Rectal smooth muscle tissue (tissue), 1 donor: ENCODE measurements around the gene CLEC20A.

Experiments
- H3K27ac ChIP-seq: one replicate; pipeline ENCODE4 v1.7.0; 2013; ENCODE audit warnings: low read depth, low read length, inconsistent platforms
- H3K27me3 ChIP-seq: one replicate; pipeline ENCODE4 v1.7.0; 2013; ENCODE audit warnings: low read length; ENCODE audit not compliant: control insufficient read depth, insufficient read depth
- H3K36me3 ChIP-seq: one replicate; pipeline ENCODE4 v1.7.0; 2013; ENCODE audit warnings: low read length; ENCODE audit not compliant: control insufficient read depth, insufficient read depth
- H3K4me1 ChIP-seq: one replicate; pipeline ENCODE4 v1.7.0; 2013; ENCODE audit warnings: low read length; ENCODE audit not compliant: control insufficient read depth, insufficient read depth
- H3K4me3 ChIP-seq: one replicate; pipeline ENCODE4 v1.7.0; 2013; ENCODE audit warnings: low read length
- H3K9ac ChIP-seq: one replicate; pipeline ENCODE4 v1.7.0; 2013; ENCODE audit warnings: low read length

The CLEC20A gene

DNA sequence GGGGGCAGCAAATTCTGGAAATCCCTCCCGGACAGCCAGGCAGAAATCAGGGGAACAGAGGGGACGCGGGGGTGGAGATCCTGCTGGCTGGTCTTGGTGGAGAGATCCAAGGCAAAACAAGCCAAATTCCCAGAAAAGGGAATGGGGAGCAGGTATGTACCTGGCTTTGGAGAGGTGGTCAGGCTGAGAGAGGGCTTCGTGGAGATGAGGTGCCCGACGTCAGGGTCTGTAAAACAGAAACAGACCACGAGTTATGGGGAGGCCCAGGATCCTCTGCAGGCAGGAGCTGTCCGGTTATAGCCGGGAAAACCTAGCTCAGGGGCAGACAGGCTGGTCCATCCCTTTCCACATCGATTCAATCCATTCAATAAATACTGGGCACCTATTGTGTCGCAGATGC lies 4.4 kb downstream of the CLEC20A start:
- Histone ChIP-seq H3K4me1 (no peaks in the 10 kb centered on the region), H3K4me3 (no peak overlapping the region), H3K27me3 (peaks cover 2% of the 10 kb centered on the region), H3K36me3 (no peaks in the 10 kb centered on the region), H3K27ac (no peak overlapping the region), H3K9ac (no peak overlapping the region)

DNA sequence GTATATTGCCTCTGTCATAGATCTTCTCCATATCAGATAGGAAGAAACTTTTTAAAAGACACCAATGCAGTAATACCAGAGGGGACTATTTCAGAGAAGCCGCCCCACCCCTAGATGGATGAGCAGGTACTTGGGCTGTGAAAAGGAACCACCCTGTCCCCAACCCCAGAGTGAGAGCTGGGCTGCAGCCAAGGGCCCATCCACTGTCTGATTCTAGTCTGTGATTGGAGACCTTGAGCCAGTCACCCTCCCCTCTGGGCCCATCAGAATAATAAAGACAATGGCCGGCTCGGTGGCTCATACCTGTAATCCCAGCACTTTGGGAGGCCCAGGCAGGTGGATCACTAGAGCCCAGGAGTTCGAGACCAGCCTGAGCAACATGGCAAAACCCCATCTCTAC lies 5.0 kb downstream of the CLEC20A start:
- Histone ChIP-seq H3K27ac (no peak overlapping the region), H3K4me1 (no peaks in the 10 kb centered on the region), H3K9ac (no peak overlapping the region), H3K4me3 (no peak overlapping the region), H3K27me3 (peaks cover 2% of the 10 kb centered on the region), H3K36me3 (no peaks in the 10 kb centered on the region)

DNA sequence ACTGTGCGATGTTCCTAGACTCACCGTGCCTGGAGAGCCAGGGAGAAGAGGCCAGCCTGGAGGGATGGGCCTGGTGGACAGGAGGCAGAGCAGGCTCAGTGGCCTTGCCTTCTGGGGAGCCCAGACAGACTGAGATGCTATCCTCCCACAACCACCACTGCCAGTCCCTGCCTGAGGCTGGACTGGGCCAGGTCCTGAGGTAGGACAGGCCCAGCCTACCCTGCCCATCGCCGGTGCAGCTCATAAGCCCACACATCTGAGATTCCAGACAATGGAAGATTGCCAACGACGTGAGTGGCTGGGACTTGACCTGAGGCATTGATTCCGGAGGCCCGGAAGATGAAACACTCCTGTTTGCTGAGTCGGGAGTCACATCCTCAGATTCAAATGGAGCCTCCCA lies 5.8 kb downstream of the CLEC20A start:
- Histone ChIP-seq H3K27ac (no peak overlapping the region), H3K4me3 (no peak overlapping the region), H3K9ac (no peak overlapping the region), H3K36me3 (no peaks in the 10 kb centered on the region), H3K27me3 (peaks cover 2% of the 10 kb centered on the region), H3K4me1 (no peaks in the 10 kb centered on the region)

DNA sequence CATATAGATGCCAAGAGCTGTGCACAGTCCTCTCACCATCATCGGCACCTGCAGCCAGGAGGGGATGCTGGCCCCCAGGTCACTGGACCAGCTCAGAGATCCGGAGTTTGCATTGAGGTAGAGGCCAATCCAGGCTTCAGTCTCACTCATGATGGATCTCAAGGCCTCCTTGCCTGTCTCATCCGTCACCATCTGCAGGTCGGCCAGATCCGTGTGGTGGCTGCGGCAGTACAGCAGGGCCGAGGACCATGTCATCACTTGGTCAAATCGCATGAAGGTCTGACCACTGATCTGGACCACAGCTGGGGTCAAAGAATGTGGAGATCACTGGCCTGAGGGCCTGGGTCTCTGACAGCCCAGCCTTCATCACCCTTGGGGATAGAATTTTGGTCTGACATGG lies 6.6 kb downstream of the CLEC20A start:
- H3K9ac ChIP-seq: no peak overlapping the region
- no peaks in the 10 kb centered on the region for H3K4me1 ChIP-seq
- no peak overlapping the region for H3K4me3 ChIP-seq
- H3K27ac ChIP-seq: no peak overlapping the region
- H3K36me3 ChIP-seq: no peaks in the 10 kb centered on the region
- H3K27me3 ChIP-seq: peaks cover 2% of the 10 kb centered on the region

DNA sequence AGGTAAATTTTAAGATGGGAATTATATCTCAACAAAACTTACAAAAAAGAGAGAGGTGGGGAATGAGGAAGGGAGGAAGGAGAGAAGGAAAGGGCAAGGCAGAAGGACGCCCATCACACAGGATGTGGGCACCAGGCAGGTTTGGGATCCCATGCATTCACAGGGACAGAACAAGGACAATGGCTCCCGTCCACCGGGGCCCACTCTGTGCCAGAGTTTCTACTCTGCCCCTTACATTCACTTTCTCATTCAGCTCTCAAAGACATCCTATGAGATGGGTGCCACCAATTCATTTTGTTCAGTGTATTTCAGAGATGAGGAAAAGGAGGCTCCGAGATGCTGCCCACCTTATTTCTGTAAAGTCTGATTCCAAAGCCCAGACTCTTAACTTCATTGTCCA lies 7.4 kb downstream of the CLEC20A start:
- Histone ChIP-seq H3K27me3 (peaks cover 2% of the 10 kb centered on the region), H3K9ac (no peak overlapping the region), H3K4me3 (no peak overlapping the region), H3K4me1 (no peaks in the 10 kb centered on the region), H3K36me3 (no peaks in the 10 kb centered on the region), H3K27ac (no peak overlapping the region)

DNA sequence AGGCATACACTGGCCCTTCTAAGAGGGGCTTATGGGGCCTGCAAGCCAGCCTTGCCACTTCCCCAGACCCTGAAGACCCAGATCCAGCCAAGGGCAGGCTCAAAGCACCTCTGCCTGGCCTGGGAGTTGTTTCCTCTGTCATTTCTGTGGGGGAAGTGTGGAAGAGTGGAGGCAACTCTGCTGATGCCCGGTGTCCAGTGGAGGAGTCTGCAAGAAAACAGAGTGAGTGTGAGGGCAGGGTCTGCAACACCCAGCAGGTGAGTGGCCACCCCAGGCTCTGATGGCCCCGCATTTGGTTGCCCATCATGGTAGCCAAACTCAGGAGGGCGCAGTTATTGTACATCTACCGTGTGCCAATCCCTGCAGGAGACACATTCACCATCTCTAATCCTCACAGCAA lies 8.4 kb downstream of the CLEC20A start:
- Histone ChIP-seq H3K36me3 (no peaks in the 10 kb centered on the region), H3K4me1 (no peaks in the 10 kb centered on the region), H3K4me3 (no peak overlapping the region), H3K27me3 (peaks cover 2% of the 10 kb centered on the region), H3K27ac (no peak overlapping the region), H3K9ac (no peak overlapping the region)

DNA sequence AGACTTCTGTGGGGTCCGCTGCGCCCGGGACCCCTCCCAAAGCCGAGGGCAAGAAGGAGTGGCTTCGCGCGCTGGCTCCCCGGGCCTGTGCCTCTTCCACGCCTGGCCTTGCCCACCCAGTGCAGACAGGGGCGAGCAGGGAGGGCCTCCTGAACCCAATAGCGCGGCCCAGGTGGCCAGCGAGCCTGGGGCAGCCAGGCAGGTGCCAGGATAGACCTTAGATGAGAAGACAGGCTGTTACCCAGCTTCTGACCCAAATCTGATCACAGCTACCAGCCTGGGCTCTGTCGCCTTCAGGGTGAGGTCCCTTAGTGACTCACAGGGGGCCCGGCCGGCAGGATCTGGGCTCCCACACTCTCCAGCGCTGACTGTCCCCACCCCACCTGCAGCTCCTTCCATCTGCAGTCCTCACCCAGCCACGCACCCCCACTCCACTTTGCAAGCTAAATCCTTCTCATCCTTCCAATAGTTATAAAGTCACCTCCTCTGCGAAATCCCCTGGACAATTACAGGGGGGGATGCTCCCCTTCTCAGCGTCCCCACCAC lies 9.6 kb downstream of the CLEC20A start:
- Histone ChIP-seq H3K4me1 (no peaks in the 10 kb centered on the region), H3K27ac (no peak overlapping the region), H3K27me3 (peaks cover 2% of the 10 kb centered on the region), H3K9ac (no peak overlapping the region), H3K36me3 (no peaks in the 10 kb centered on the region), H3K4me3 (no peak overlapping the region)

DNA sequence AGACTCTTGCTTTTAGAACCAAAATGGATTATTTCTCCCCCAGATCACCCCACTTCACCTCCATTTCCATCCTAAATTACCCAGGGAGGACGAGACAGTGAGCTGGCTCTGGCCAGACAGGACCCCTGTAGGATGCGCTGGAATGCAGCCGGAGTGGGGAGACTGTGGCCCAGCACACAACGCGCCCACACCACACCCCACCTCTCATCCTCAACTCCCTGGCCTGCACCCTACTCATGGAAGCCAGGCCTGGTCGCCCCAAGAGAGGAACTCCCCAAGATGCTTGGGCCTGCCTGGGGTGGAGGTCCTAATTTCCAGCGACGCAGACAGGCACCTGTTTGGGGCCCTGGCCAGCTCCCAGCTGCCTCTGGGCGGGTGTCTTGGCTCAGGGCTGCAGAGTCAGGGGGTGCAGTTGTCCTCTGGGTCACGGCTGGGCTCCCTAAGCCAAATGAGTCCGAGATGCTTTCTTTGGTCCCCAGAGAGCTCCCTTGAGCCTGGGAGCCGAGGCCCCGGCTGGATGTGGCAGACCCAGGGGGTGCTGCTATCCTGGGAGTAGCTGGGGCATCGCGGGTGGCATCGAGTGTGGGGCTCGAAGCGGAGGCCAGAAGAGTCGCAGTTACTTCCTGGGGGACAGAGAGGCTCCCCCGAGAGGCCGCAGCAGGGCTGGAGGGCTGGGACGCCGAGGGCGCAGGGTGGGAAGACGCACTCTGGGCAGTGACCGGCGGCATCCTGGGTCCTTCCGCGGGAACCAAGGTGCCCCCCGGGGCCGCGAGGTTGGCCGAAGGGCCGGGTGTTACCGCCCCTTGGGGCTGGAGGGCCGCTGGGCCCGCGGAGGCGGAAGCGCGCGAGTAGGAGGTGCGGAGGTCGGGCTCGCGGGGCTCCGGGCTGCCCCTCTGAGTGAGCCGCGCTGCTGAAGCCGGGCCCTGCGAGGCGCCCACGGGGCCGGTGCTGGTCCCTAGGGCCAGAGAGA lies 10.4 kb downstream of the CLEC20A start:
- Histone ChIP-seq H3K4me1 (no peaks in the 10 kb centered on the region), H3K9ac (no peak overlapping the region), H3K27me3 (peaks cover 2% of the 10 kb centered on the region), H3K4me3 (no peak overlapping the region), H3K27ac (no peak overlapping the region), H3K36me3 (no peaks in the 10 kb centered on the region)

DNA sequence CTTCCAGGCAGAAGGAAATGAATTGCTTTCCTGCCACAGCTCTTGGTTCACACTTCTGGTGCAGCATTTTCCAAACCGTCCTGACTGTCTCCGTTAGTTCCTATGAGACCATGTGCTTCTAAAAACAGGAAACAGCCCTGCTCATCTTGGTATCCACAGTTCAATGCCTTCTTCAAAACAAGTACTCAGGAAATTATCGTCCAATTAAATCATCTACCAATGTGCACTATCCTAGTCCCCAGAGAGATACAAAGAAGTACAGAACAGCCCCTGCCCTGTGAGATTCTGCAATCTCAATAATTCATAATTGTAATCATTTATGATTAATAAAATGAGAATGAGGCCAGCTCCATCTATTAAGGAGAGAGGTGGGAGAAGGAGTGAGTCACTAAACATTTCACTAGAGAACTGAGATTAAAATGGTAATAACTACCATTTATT lies 11.2 kb downstream of the CLEC20A start:
- H3K4me1 ChIP-seq: no peaks in the 10 kb centered on the region
- H3K4me3 ChIP-seq: no peak overlapping the region
- H3K9ac ChIP-seq: no peak overlapping the region
- peaks cover 2% of the 10 kb centered on the region for H3K27me3 ChIP-seq
- no peaks in the 10 kb centered on the region for H3K36me3 ChIP-seq
- H3K27ac ChIP-seq: no peak overlapping the region

DNA sequence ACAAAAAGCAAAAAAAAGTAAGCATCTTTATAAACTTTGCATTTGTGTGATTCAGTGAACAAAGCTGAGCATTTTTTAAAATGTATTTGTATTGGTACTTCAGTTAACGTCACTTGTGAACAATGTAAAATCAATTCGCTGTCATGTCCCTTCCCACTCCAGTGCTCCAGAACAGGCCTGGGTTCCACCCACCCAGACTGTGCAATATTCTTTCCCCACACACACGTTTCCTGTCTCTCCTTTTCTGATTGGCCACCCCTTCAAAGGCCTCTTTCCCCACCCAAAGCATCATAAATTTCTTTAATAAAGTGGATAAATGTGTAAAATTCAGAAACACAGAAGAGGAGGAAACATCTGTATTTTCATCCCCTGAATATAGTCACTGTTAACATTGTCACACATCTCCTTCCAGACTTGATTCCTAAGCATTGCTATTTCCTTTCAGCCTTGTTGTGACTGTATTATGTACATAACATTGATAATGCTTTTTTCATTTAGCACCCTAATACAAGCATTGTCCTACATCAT lies 12.0 kb downstream of the CLEC20A start:
- Histone ChIP-seq H3K4me1 (no peaks in the 10 kb centered on the region), H3K36me3 (no peaks in the 10 kb centered on the region), H3K27ac (no peak overlapping the region), H3K4me3 (no peak overlapping the region), H3K9ac (no peak overlapping the region), H3K27me3 (peaks cover 2% of the 10 kb centered on the region)

DNA sequence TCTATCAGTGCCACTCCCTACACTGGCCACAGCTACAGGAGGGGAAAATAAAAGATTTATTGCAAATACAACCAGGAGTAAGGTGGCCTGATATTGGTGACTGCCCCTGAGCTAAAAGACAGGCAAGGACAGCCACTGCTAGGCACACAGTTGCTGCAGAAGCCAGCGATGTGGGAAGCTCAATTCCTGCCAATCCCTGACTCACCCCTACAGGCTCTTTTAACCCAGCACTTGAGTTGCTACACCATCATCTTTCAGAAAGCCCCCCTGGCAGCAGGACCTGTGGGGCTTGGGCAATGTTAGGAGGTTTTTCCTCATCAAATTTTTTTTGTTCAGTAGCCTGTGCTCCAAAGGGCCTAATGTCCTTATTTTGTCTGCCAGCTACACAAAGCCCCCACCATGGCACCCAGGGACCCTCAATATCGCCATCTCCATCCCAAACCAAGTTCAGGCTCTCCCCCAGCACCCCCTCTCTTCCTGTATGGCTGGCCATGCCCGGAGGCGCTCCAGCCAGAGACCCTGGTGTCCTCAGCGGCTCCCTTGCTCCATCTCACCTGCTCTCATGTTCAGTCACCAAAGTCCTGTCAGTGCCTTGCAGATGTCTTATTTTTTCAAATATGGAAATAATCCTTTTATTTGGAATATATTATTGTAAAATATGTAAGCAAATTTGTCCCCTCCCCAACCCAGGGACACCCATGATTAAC lies 13.4 kb downstream of the CLEC20A start:
- H3K4me1 ChIP-seq: no peaks in the 10 kb centered on the region
- no peak overlapping the region for H3K27ac ChIP-seq
- no peaks in the 10 kb centered on the region for H3K36me3 ChIP-seq

DNA sequence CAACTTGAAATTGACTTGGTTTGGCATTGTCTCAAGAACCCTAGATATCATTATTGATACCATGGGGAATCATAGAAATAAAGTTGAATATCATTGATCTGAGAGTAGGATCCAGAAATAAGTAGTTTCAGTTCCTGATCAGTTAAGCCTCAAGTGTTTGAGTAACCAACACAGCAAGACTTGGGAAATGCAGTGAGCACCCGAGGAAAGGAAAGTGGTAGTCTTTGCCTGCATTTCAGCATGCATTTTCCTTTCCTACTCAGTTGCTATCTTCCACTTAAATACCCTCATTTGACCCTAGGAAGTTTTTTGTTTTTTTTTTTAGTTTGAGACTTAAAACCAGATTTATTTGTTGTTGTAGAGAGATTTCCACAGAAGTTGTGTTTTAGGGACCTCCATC lies 18.9 kb downstream of the CLEC20A start:
- Histone ChIP-seq H3K36me3 (no peaks in the 10 kb centered on the region), H3K4me1 (no peaks in the 10 kb centered on the region), H3K4me3 (no peak overlapping the region), H3K9ac (no peak overlapping the region), H3K27ac (no peak overlapping the region), H3K27me3 (no peaks in the 10 kb centered on the region)

More for the DNA sequence above, 13.4 kb downstream of the CLEC20A start:
- Histone ChIP-seq H3K4me3 (no peak overlapping the region), H3K9ac (no peak overlapping the region), H3K27me3 (peaks cover 2% of the 10 kb centered on the region)
